Testis (tissue), 3 donors: ENCODE data around the gene STEAP3. TPM values are rescaled to one million over a fixed set of nuclear protein-coding genes. Genes with fewer than 3 reads are reported as not detected.

ENCODE experiments used
- DNase-seq: peaks from one replicate; pipeline ENCODE4 v3.0.0-alpha.2; 2019
- H3K27ac ChIP-seq, 2 donors: fragments of 200-600 bp; sonication (generic); one replicate each; pipeline ENCODE4 v1.5.1; 2019
- H3K27me3 ChIP-seq: fragments of 200-600 bp; sonication (generic); one replicate; pipeline ENCODE4 v1.5.1; 2019
- H3K36me3 ChIP-seq: fragments of 200-600 bp; sonication (generic); one replicate; pipeline ENCODE4 v1.5.1; 2017; ENCODE audit warnings: low read depth; ENCODE audit errors: missing control alignments
- H3K4me1 ChIP-seq: fragments of 200-600 bp; sonication (generic); one replicate; pipeline ENCODE4 v1.5.1; 2019
- H3K4me3 ChIP-seq, 2 donors: fragments of 200-600 bp; sonication (generic); one replicate each; pipeline ENCODE4 v1.5.1; 2017 to 2019
- H3K9me3 ChIP-seq: fragments of 200-600 bp; sonication (generic); one replicate; pipeline ENCODE4 v1.5.1; 2017
- CTCF ChIP-seq, 3 experiments: fragments of 450-650 bp in 2 of 3; fragments of 200-600 bp in 1 of 3; sonication (generic) in 1 of 3; IDR thresholded peaks; one replicate each; pipeline ENCODE4 v1.5.1; 2016 to 2019; ENCODE audit warnings: antibody characterized with exemption in 3 of 3, mild to moderate bottlenecking in 2 of 3, moderate library complexity in 1 of 3
- POLR2A ChIP-seq: fragments of 450-650 bp; IDR thresholded peaks from one replicate; pipeline ENCODE4 v1.6.1; 2017; ENCODE audit warnings: antibody characterized with exemption, mild to moderate bottlenecking, moderate library complexity
- WGBS, 2 donors: methylation state at CpG; one replicate each; pipeline ENCODE4 v1.1.5; 2018; 5-methylcytosine and 5-hydroxymethylcytosine counted together
- intact Hi-C: fragments of 100-400 bp; cut with DNase I; formaldehyde crosslinking; loops from one replicate; pipeline ENCODE4 v1.15.1; 2023; ENCODE audit warnings: low total_unique reads
- polyA plus RNA-seq: library from polyadenylated mRNA; stranded (reverse); fragments of 350-450 nt; fragmentation: Illumina TruSeq; extraction: RNeasy Lipid Tissue Mini Kit (QIAGEN cat#74804); gene quantifications from one replicate; pipeline ENCODE4 v1.2.3, GENCODE V29; 2014; ENCODE audit warnings: low read depth, low replicate concordance; ENCODE audit not compliant: insufficient read depth
- total RNA-seq, 2 donors: library from RNA; depleted of rRNA; stranded (reverse); fragments of >200 nt; gene quantifications; one replicate each; pipeline ENCODE4 v1.2.3, GENCODE V29; 2016

Gene STEAP3
- total and polyA plus RNA-seq, 3 donors from 2014 or later = 5.1 to 11.9 (median 5.6) TPM

- Histone ChIP-seq H3K4me1 (no peaks in the 10 kb centered on the region), H3K27me3 (no peaks in the 10 kb centered on the region), H3K9me3 (no peaks in the 10 kb centered on the region), H3K4me3 (no peak overlapping the region), H3K36me3 (no peaks in the 10 kb centered on the region), H3K27ac (no peak overlapping the region)
- TF ChIP-seq CTCF (IDR thresholded peaks at IDR 0.05) = no peak
- no peak for TF ChIP-seq POLR2A
- 84 to 91% methylated on average over 2 of the region's 2 CpGs for WGBS, 2 donors
- no peak for DNase-seq
- intact Hi-C loops = no loop called here
Observed at GRCh38 chr2:119304847-119305246, 81.2 kb downstream of the STEAP3 start.

GRCh38 chr2:119305497-119306195 is 82.0 kb downstream of the STEAP3 start:
- Histone ChIP-seq H3K4me1 (no peaks in the 10 kb centered on the region), H3K4me3 (no peak overlapping the region), H3K9me3 (no peaks in the 10 kb centered on the region), H3K27me3 (no peaks in the 10 kb centered on the region), H3K36me3 (no peaks in the 10 kb centered on the region), H3K27ac (peak overlapping the region in 1 of 2 donors; percentile 60)
- DNase-seq = no peak
- WGBS, 2 donors = 73 to 78% methylated on average over 12 of the region's 12 CpGs
- intact Hi-C loops = no loop called here
- TF ChIP-seq CTCF (IDR thresholded peaks at IDR 0.05) (no peak), POLR2A (no peak)

- no peaks in the 10 kb centered on the region for H3K27me3 ChIP-seq
- H3K27ac ChIP-seq = peak overlapping the region in 1 of 2 donors; percentile 60
- WGBS, 2 donors = 61 to 67% methylated on average over 10 of the region's 10 CpGs
- TF ChIP-seq POLR2A (no peak), CTCF (IDR thresholded peaks at IDR 0.05) (no peak)
- no peaks in the 10 kb centered on the region for H3K4me1 ChIP-seq
- no peaks in the 10 kb centered on the region for H3K36me3 ChIP-seq
- intact Hi-C loops = no loop called here
- no peaks in the 10 kb centered on the region for H3K9me3 ChIP-seq
- no peak overlapping the region for H3K4me3 ChIP-seq
- DNase-seq = no peak
Observed at GRCh38 chr2:119306196-119306590, 82.6 kb downstream of the STEAP3 start.

- Histone ChIP-seq H3K9me3 (no peaks in the 10 kb centered on the region), H3K4me3 (no peak overlapping the region), H3K4me1 (no peaks in the 10 kb centered on the region), H3K27ac (no peak overlapping the region), H3K36me3 (no peaks in the 10 kb centered on the region), H3K27me3 (no peaks in the 10 kb centered on the region)
- DNase-seq = no peak
- TF ChIP-seq CTCF (IDR thresholded peaks at IDR 0.05) (no peak), POLR2A (no peak)
- 94% methylated on average over 7 of the region's 7 CpGs for WGBS, 2 donors
- intact Hi-C loops = no loop called here
Observed at GRCh38 chr2:119307419-119308140, 83.9 kb downstream of the STEAP3 start.
